Osteocyte (in vitro differentiated cells): Measurements from ENCODE around the gene ITGAL. TPM values are rescaled to one million over a fixed set of nuclear protein-coding genes. Genes with fewer than 3 reads are reported as not detected.

Source experiments
- DNase-seq: peaks from one replicate; pipeline ENCODE4 v3.0.0; 2021; ENCODE audit warnings: mixed read lengths; ENCODE audit not compliant: unreplicated experiment; ENCODE audit errors: extremely low spot score
- H3K27ac Mint-ChIP-seq: one replicate; pipeline ENCODE4 v1.8.0; 2021; ENCODE audit warnings: mild to moderate bottlenecking, mixed read lengths; ENCODE audit not compliant: unreplicated experiment
- H3K27me3 Mint-ChIP-seq: one replicate; pipeline ENCODE4 v1.8.0; 2021; ENCODE audit warnings: mixed read lengths; ENCODE audit not compliant: unreplicated experiment
- H3K36me3 Mint-ChIP-seq: one replicate; pipeline ENCODE4 v1.8.0; 2021; ENCODE audit warnings: mixed read lengths; ENCODE audit not compliant: unreplicated experiment
- H3K4me1 Mint-ChIP-seq: one replicate; pipeline ENCODE4 v1.8.0; 2021; ENCODE audit warnings: mixed read lengths; ENCODE audit not compliant: unreplicated experiment
- H3K4me3 Mint-ChIP-seq: one replicate; pipeline ENCODE4 v1.8.0; 2021; ENCODE audit warnings: mild to moderate bottlenecking, moderate library complexity, mixed read lengths; ENCODE audit not compliant: unreplicated experiment
- H3K9me3 Mint-ChIP-seq: one replicate; pipeline ENCODE4 v1.8.0; 2021; ENCODE audit warnings: mixed read lengths; ENCODE audit not compliant: unreplicated experiment
- CTCF ChIP-seq: fragments of 200-600 bp; sonication (generic); IDR thresholded peaks from 2 replicates; pipeline ENCODE4 v1.5.0; 2021; ENCODE audit warnings: antibody characterized with exemption, mild to moderate bottlenecking, moderate library complexity
- total RNA-seq: library from RNA; stranded (reverse); gene quantifications from 2 replicates; pipeline ENCODE4 v1.2.1, GENCODE V29; 2021

Gene ITGAL
- total RNA-seq, 1 donor from 2014 or later, result not detected

GRCh38 chr16:30491744-30492308 lies 19.3 kb downstream of the ITGAL start:
- H3K4me3 Mint-ChIP-seq, result no peak overlapping the region
- no peaks in the 10 kb centered on the region for H3K27me3 Mint-ChIP-seq
- no peaks in the 10 kb centered on the region for H3K36me3 Mint-ChIP-seq
- H3K9me3 Mint-ChIP-seq, result no peaks in the 10 kb centered on the region
- peak overlapping the region; percentile 19 for H3K27ac Mint-ChIP-seq
- no peak for DNase-seq
- no peak for TF ChIP-seq CTCF
- H3K4me1 Mint-ChIP-seq, result peaks cover 13% of the 10 kb centered on the region

DNA sequence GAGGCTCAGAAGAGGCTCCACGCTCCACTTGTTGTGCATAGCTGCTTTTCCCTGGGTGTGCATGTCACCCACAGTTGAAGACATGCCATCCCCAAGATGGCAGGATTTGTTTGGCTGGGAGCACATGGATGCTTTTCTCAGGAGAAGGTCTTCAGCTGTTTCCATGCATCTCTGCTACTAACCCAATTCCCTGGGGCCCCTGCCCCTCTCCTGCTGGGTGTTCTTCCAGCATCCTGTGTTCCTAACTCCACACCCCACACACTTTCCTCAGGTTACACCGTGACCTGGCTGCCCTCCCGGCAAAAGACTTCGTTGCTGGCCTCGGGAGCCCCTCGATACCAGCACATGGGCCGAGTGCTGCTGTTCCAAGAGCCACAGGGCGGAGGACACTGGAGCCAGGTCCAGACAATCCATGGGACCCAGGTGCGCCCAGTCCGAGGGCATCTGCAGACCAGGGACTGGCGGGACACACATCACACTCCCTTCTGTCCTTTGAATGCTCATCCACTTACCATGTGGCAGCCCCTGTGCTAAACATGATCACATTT lies 21.5 kb downstream of the ITGAL start:
- no peak for TF ChIP-seq CTCF
- no peaks in the 10 kb centered on the region for H3K36me3 Mint-ChIP-seq
- H3K9me3 Mint-ChIP-seq, result no peaks in the 10 kb centered on the region
- no peak overlapping the region for H3K4me3 Mint-ChIP-seq
- peaks cover 13% of the 10 kb centered on the region for H3K4me1 Mint-ChIP-seq
- H3K27ac Mint-ChIP-seq, result no peak overlapping the region
- no peaks in the 10 kb centered on the region for H3K27me3 Mint-ChIP-seq
- DNase-seq, result no peak

GRCh38 chr16:30494709-30495108 lies 22.2 kb downstream of the ITGAL start:
- DNase-seq, result no peak
- Mint-ChIP-seq H3K27ac (no peak overlapping the region), H3K9me3 (no peaks in the 10 kb centered on the region), H3K4me3 (no peak overlapping the region), H3K36me3 (no peaks in the 10 kb centered on the region), H3K27me3 (no peaks in the 10 kb centered on the region), H3K4me1 (peaks cover 13% of the 10 kb centered on the region)
- no peak for TF ChIP-seq CTCF

DNA sequence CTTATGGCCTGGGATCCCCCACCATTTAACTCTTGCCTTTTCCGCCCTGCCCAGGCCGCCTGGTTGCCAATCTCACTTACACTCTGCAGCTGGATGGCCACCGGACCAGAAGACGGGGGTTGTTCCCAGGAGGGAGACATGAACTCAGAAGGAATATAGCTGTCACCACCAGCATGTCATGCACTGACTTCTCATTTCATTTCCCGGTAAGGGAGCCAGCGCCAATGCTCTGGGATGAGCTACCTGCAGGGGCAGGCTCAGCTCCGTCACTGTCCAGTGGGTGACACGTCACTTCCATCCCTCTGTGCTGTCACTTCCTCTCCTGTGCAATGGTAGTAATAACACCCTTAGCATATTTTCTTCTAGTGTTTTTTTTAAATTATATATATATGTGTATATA lies 26.7 kb downstream of the ITGAL start:
- no peak for DNase-seq
- no peak overlapping the region for H3K27ac Mint-ChIP-seq
- TF ChIP-seq CTCF, result no peak
- peaks cover 10% of the 10 kb centered on the region for H3K27me3 Mint-ChIP-seq
- H3K36me3 Mint-ChIP-seq, result no peaks in the 10 kb centered on the region
- no peak overlapping the region for H3K4me3 Mint-ChIP-seq
- H3K4me1 Mint-ChIP-seq, result peaks cover under 1% of the 10 kb centered on the region
- no peaks in the 10 kb centered on the region for H3K9me3 Mint-ChIP-seq

- Mint-ChIP-seq H3K4me3 (no peak overlapping the region), H3K27ac (no peak overlapping the region), H3K4me1 (no peaks in the 10 kb centered on the region), H3K36me3 (no peaks in the 10 kb centered on the region), H3K27me3 (peaks cover 15% of the 10 kb centered on the region), H3K9me3 (no peaks in the 10 kb centered on the region)
- no peak for DNase-seq
- no peak for TF ChIP-seq CTCF
Measured at GRCh38 chr16:30503403-30504296, 31.1 kb downstream of the ITGAL start.
